ENCODE results near the gene NDUFA12.
"Not testable (repeated sequence)": the region's sequence is repeated elsewhere in the genome, so short reads cannot be mapped to it uniquely, and the experiment has no call there.

The NDUFA12 gene

DNA sequence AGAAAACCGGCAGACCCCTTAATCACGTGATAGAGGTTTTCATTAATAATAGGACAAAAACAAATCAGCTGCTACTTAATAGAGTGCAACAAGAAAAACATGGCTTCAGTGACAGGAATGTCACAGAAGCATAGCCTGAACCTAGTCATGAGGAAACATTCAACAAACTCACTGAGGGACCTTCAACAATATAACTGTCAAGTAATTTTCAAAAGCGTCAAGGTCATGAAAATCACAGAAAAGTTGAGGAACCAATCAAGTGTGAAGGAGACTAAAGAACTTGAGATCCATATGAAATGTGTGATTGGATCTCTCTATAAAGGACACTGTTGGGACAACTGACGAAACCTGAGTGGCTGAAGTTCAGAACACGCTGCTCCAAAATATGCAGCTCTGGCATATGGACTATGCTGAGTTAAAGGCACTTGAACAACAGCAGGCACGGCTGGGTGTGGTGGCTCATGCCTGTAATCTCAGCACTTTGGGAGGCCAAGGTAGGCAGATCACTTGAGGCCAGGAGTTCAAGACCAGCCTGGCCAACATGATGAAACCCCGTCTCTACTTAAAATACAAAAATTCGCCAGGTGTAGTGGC lies 16.3 kb downstream of the NDUFA12 start:
- Histone ChIP-seq H3K27me3 (ENCODE audit: control insufficient read depth in 2 of 2, insufficient read depth in 2 of 2, low read length in 2 of 2) (no peaks in the 10 kb centered on the region), H3K36me3 (ENCODE audit: control insufficient read depth in 2 of 2, insufficient read depth in 2 of 2, low read length in 2 of 2) (peaks cover 12 to 19% of the 10 kb centered on the region in 2 donors), H3K9me3 (ENCODE audit: control insufficient read depth in 2 of 2, low read length in 2 of 2) (no peaks in the 10 kb centered on the region), H3K9ac (ENCODE audit: low read depth in 1 of 2, low read length in 2 of 2) (no peak overlapping the region), H3K4me3 (ENCODE audit: low read length in 2 of 2) (no peak overlapping the region), H3K27ac (ENCODE audit: low read depth in 2 of 2, low read length in 2 of 2) (no peak overlapping the region), H3K4me1 (ENCODE audit: control insufficient read depth in 2 of 2, insufficient read depth in 2 of 2, low read length in 2 of 2) (no peaks in the 10 kb centered on the region)

DNA sequence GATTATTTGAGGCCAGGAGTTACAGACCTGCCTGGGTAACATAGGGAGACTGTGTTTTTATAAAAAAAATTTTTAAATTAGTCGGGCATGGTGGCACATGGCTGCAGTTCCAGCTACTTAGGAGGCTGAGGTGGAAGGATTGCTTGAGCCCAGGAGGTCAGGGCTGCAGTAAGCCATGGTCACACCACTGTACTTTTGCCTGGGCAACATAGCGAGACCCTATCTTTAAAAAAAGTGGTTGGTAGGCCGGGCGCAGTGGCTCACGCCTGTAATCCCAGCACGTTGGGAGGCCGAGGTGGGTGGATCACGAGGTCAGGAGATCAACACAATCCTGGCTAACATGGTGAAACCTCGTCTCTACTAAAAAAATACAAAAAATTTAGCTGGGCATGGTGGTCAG lies 18.4 kb downstream of the NDUFA12 start:
- H3K4me3 ChIP-seq (ENCODE audit: low read length in 2 of 2); H3K27ac ChIP-seq (ENCODE audit: low read depth in 2 of 2, low read length in 2 of 2); H3K4me1 ChIP-seq (ENCODE audit: control insufficient read depth in 2 of 2, insufficient read depth in 2 of 2, low read length in 2 of 2); H3K9ac ChIP-seq (ENCODE audit: low read depth in 1 of 2, low read length in 2 of 2); H3K9me3 ChIP-seq (ENCODE audit: control insufficient read depth in 2 of 2, low read length in 2 of 2); H3K27me3 ChIP-seq (ENCODE audit: control insufficient read depth in 2 of 2, insufficient read depth in 2 of 2, low read length in 2 of 2): not testable (repeated sequence)
- H3K36me3 ChIP-seq (ENCODE audit: control insufficient read depth in 2 of 2, insufficient read depth in 2 of 2, low read length in 2 of 2), result peaks cover 9 to 16% of the 10 kb centered on the region in 2 donors

DNA sequence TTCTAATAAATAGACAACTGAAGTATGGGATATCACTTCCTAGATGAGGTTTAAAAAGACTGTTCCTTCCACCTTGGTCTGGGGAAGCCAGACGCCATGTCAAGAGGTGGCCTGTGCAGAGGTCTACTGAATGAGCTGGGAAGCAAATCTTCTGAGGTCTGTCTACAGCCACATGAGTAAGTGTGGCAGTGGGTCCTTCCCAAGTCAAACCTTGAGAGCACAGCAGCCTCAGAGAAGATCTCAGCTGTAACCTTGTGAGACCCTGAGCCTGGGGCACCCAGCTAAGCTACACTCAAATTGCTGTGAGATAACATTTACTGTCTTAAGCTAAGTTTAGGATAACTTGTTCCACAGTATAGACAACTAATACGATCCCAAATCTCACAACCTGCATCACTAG lies 20.2 kb downstream of the NDUFA12 start:
- H3K27me3 ChIP-seq (ENCODE audit: control insufficient read depth in 2 of 2, insufficient read depth in 2 of 2, low read length in 2 of 2), result no peaks in the 10 kb centered on the region
- H3K9me3 ChIP-seq (ENCODE audit: control insufficient read depth in 2 of 2, low read length in 2 of 2), result no peaks in the 10 kb centered on the region
- H3K9ac ChIP-seq (ENCODE audit: low read depth in 1 of 2, low read length in 2 of 2), result no peak overlapping the region
- H3K4me3 ChIP-seq (ENCODE audit: low read length in 2 of 2), result no peak overlapping the region
- peaks cover 9 to 11% of the 10 kb centered on the region in 2 donors for H3K36me3 ChIP-seq (ENCODE audit: control insufficient read depth in 2 of 2, insufficient read depth in 2 of 2, low read length in 2 of 2)
- H3K27ac ChIP-seq (ENCODE audit: low read depth in 2 of 2, low read length in 2 of 2), result no peak overlapping the region
- H3K4me1 ChIP-seq (ENCODE audit: control insufficient read depth in 2 of 2, insufficient read depth in 2 of 2, low read length in 2 of 2), result no peaks in the 10 kb centered on the region

DNA sequence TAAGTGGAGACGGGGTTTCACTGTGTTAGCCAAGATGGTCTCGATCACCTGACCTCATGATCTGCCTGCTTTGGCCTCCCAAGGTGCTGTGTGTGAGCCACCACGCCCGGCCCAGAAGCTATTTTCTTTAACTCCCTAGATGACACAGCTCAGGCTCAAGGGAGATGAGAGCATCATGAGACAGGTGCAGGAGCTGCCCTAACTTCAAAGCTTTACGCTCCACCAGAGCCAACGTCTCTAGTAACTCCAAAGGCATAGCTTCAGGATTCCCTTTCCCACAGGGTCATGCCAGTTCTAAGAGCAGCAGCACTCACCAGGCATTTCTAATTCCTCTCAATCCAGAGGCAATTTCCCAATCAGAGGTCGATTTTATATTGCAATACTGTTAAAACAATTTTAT lies 21.0 kb downstream of the NDUFA12 start:
- no peak overlapping the region for H3K4me3 ChIP-seq (ENCODE audit: low read length in 2 of 2)
- H3K36me3 ChIP-seq (ENCODE audit: control insufficient read depth in 2 of 2, insufficient read depth in 2 of 2, low read length in 2 of 2), result peaks cover 9 to 11% of the 10 kb centered on the region in 2 donors
- H3K4me1 ChIP-seq (ENCODE audit: control insufficient read depth in 2 of 2, insufficient read depth in 2 of 2, low read length in 2 of 2), result no peaks in the 10 kb centered on the region
- no peak overlapping the region for H3K27ac ChIP-seq (ENCODE audit: low read depth in 2 of 2, low read length in 2 of 2)
- H3K27me3 ChIP-seq (ENCODE audit: control insufficient read depth in 2 of 2, insufficient read depth in 2 of 2, low read length in 2 of 2), result no peaks in the 10 kb centered on the region
- no peaks in the 10 kb centered on the region for H3K9me3 ChIP-seq (ENCODE audit: control insufficient read depth in 2 of 2, low read length in 2 of 2)
- H3K9ac ChIP-seq (ENCODE audit: low read depth in 1 of 2, low read length in 2 of 2), result no peak overlapping the region

DNA sequence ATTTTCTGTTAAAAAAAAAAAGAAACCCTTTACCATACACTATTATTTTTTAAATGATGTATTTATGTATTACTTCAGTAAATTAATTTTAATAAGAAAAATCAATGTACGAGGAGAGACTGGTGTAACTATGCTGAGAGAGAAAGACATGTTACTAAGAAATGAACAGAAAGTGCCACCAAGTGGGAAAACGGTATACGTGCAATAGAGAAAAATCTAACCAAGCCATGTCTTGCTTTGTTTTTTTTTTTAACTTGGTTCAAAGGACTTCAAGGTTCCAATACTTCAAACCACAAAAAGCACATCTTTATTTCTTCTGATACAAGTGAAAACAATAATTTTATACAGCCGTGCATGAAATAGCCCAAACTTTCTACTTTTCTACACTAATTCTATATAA lies 22.9 kb downstream of the NDUFA12 start:
- Histone ChIP-seq H3K27me3 (ENCODE audit: control insufficient read depth in 2 of 2, insufficient read depth in 2 of 2, low read length in 2 of 2) (no peaks in the 10 kb centered on the region), H3K9ac (ENCODE audit: low read depth in 1 of 2, low read length in 2 of 2) (no peak overlapping the region), H3K4me1 (ENCODE audit: control insufficient read depth in 2 of 2, insufficient read depth in 2 of 2, low read length in 2 of 2) (no peaks in the 10 kb centered on the region), H3K9me3 (ENCODE audit: control insufficient read depth in 2 of 2, low read length in 2 of 2) (no peaks in the 10 kb centered on the region), H3K4me3 (ENCODE audit: low read length in 2 of 2) (no peak overlapping the region), H3K36me3 (ENCODE audit: control insufficient read depth in 2 of 2, insufficient read depth in 2 of 2, low read length in 2 of 2) (peaks cover 9% of the 10 kb centered on the region in 2 donors), H3K27ac (ENCODE audit: low read depth in 2 of 2, low read length in 2 of 2) (no peak overlapping the region)

DNA sequence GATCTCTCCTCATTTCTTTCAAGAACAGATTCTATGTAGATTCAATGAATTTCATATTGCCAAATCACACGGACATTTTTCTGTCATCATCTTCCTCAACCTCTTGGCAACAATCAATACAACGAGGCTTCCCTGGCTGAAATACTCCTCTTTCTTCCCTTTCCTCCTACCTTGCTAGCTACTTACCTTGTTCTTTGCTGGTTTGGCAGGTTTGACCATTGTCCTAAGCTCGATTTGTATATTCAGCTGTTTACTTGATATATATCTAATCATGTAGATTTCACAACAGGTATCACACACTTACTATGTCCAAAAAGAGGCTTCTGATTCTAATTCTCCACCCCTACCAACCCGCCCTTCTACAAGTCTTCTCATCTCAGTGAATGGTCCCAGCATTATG lies 23.6 kb downstream of the NDUFA12 start:
- Histone ChIP-seq H3K36me3 (ENCODE audit: control insufficient read depth in 2 of 2, insufficient read depth in 2 of 2, low read length in 2 of 2) (peaks cover 9% of the 10 kb centered on the region in 2 donors), H3K4me3 (ENCODE audit: low read length in 2 of 2) (no peak overlapping the region), H3K9ac (ENCODE audit: low read depth in 1 of 2, low read length in 2 of 2) (no peak overlapping the region), H3K4me1 (ENCODE audit: control insufficient read depth in 2 of 2, insufficient read depth in 2 of 2, low read length in 2 of 2) (no peaks in the 10 kb centered on the region), H3K9me3 (ENCODE audit: control insufficient read depth in 2 of 2, low read length in 2 of 2) (no peaks in the 10 kb centered on the region), H3K27me3 (ENCODE audit: control insufficient read depth in 2 of 2, insufficient read depth in 2 of 2, low read length in 2 of 2) (no peaks in the 10 kb centered on the region), H3K27ac (ENCODE audit: low read depth in 2 of 2, low read length in 2 of 2) (no peak overlapping the region)

DNA sequence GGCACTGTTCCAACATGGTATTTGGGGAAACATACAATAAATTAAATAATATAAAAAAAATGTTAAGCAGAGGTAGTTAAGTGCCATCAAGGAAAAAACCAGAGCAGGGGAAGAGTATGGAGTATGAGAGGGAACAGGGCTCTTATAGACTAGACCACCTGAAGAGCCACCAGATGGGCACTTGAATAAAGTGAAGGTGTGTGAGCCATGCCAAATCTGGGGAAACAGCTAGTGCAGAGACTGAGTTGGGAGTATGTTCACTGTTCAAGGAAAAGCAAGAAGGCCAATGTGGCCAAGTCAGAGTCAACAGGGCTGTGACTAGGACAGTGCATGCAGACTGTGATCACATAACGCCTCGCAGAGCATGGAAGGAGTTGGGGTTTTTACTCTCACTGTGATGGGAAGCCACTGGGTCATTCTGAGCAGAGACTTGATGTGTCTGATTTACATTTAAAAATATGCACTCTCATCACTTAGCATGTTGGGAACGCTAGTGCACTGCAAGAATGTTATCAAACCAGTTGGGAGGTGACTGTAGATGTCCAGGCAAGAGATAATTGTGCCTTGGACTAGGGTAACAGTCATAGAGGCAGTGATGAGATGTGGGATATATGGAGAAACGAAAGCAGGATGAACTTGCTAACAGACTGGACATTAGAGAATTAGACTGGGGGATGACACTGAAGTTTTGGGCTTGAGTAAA lies 25.6 kb downstream of the NDUFA12 start:
- H3K4me3 ChIP-seq (ENCODE audit: low read length in 2 of 2), result no peak overlapping the region
- no peaks in the 10 kb centered on the region for H3K27me3 ChIP-seq (ENCODE audit: control insufficient read depth in 2 of 2, insufficient read depth in 2 of 2, low read length in 2 of 2)
- H3K9ac ChIP-seq (ENCODE audit: low read depth in 1 of 2, low read length in 2 of 2), result no peak overlapping the region
- no peaks in the 10 kb centered on the region for H3K4me1 ChIP-seq (ENCODE audit: control insufficient read depth in 2 of 2, insufficient read depth in 2 of 2, low read length in 2 of 2)
- no peaks in the 10 kb centered on the region for H3K9me3 ChIP-seq (ENCODE audit: control insufficient read depth in 2 of 2, low read length in 2 of 2)
- H3K27ac ChIP-seq (ENCODE audit: low read depth in 2 of 2, low read length in 2 of 2), result no peak overlapping the region
- peaks cover 0 to under 1% of the 10 kb centered on the region in 2 donors for H3K36me3 ChIP-seq (ENCODE audit: control insufficient read depth in 2 of 2, insufficient read depth in 2 of 2, low read length in 2 of 2)

DNA sequence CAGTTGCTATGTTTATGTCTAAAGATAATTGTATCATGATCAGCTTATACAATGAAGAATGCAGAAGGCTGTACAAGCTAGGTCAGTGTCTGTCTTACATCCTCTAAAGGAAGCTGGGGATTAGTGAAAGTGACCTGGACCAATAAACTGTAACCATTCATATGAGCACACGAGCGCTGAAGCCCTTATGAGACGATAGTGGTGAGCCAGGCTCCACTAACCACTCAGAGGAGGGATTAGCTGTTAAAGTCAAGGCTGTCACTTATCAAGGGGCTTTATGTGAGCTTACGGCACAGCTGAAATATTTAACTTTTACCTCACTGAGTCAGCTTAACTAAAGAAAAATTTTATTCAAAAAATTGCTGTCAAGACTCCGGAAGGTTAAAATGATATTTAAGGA lies 30.3 kb downstream of the NDUFA12 start:
- no peak overlapping the region for H3K4me3 ChIP-seq (ENCODE audit: low read length in 2 of 2)
- H3K36me3 ChIP-seq (ENCODE audit: control insufficient read depth in 2 of 2, insufficient read depth in 2 of 2, low read length in 2 of 2), result peaks cover 9 to 13% of the 10 kb centered on the region in 2 donors
- no peak overlapping the region for H3K9ac ChIP-seq (ENCODE audit: low read depth in 1 of 2, low read length in 2 of 2)
- H3K4me1 ChIP-seq (ENCODE audit: control insufficient read depth in 2 of 2, insufficient read depth in 2 of 2, low read length in 2 of 2), result no peaks in the 10 kb centered on the region
- H3K27ac ChIP-seq (ENCODE audit: low read depth in 2 of 2, low read length in 2 of 2), result no peak overlapping the region
- no peaks in the 10 kb centered on the region for H3K9me3 ChIP-seq (ENCODE audit: control insufficient read depth in 2 of 2, low read length in 2 of 2)
- no peaks in the 10 kb centered on the region for H3K27me3 ChIP-seq (ENCODE audit: control insufficient read depth in 2 of 2, insufficient read depth in 2 of 2, low read length in 2 of 2)

DNA sequence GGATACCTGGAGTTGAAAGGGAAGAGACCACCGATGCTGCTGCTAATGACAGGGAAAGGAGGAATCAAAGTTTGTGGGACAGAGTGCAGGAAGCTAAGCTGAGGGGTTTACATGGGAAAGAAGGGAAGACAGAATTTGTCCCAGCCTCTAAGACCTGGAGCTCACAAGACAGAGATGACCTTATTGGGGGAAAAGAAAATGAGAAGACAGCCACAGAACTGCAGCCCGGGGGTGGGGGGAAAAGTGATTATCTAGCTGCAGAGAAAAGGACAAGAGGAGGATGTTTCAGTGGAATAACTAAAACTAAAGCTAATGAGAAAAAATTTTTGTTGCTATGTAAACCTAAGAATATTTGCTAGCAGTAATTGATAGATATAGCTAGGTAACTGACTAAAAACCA lies 30.7 kb downstream of the NDUFA12 start:
- no peak overlapping the region for H3K27ac ChIP-seq (ENCODE audit: low read depth in 2 of 2, low read length in 2 of 2)
- H3K27me3 ChIP-seq (ENCODE audit: control insufficient read depth in 2 of 2, insufficient read depth in 2 of 2, low read length in 2 of 2), result no peaks in the 10 kb centered on the region
- peaks cover 9 to 13% of the 10 kb centered on the region in 2 donors for H3K36me3 ChIP-seq (ENCODE audit: control insufficient read depth in 2 of 2, insufficient read depth in 2 of 2, low read length in 2 of 2)
- no peak overlapping the region for H3K4me3 ChIP-seq (ENCODE audit: low read length in 2 of 2)
- no peaks in the 10 kb centered on the region for H3K9me3 ChIP-seq (ENCODE audit: control insufficient read depth in 2 of 2, low read length in 2 of 2)
- H3K4me1 ChIP-seq (ENCODE audit: control insufficient read depth in 2 of 2, insufficient read depth in 2 of 2, low read length in 2 of 2), result no peaks in the 10 kb centered on the region
- H3K9ac ChIP-seq (ENCODE audit: low read depth in 1 of 2, low read length in 2 of 2), result no peak overlapping the region

DNA sequence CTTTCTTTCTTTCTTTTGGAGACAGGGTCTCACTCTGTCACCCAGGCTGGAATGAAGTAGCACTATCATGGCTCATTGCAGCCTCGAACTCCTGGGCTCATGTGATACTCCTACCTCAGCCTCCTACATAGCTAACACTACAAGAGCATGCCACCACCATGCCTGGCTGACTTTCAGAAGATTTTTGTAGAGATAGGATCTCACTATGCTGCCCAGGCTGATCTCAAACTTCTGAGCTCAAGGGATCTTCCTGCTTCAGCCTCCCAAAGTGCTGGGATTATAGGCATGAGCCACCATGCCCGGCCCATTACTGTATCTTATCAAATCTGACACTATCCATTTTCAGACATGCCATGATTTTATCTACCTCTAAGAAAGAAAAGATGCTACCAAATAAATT lies 31.6 kb downstream of the NDUFA12 start:
- Histone ChIP-seq H3K9ac (ENCODE audit: low read depth in 1 of 2, low read length in 2 of 2) (no peak overlapping the region), H3K27ac (ENCODE audit: low read depth in 2 of 2, low read length in 2 of 2) (no peak overlapping the region), H3K4me1 (ENCODE audit: control insufficient read depth in 2 of 2, insufficient read depth in 2 of 2, low read length in 2 of 2) (no peaks in the 10 kb centered on the region), H3K27me3 (ENCODE audit: control insufficient read depth in 2 of 2, insufficient read depth in 2 of 2, low read length in 2 of 2) (no peaks in the 10 kb centered on the region), H3K4me3 (ENCODE audit: low read length in 2 of 2) (no peak overlapping the region), H3K36me3 (ENCODE audit: control insufficient read depth in 2 of 2, insufficient read depth in 2 of 2, low read length in 2 of 2) (peaks cover 9 to 13% of the 10 kb centered on the region in 2 donors), H3K9me3 (ENCODE audit: control insufficient read depth in 2 of 2, low read length in 2 of 2) (no peaks in the 10 kb centered on the region)

All from mucosa of rectum (tissue), 2 donors.